WTC11 (cell line): ENCODE results near the gene POLE2. TPM values are rescaled to one million over a fixed set of nuclear protein-coding genes. Genes with fewer than 3 reads are reported as not detected.

Experiments used
- ATF1 ChIP-seq: sonication (generic); formaldehyde crosslinking; IDR thresholded peaks from 2 replicates; pipeline ENCODE4 v1.8.1; 2023; ENCODE audit warnings: mild to moderate bottlenecking, moderate library complexity, missing genetic modification reagents
- ATF2 ChIP-seq: sonication (generic); formaldehyde crosslinking; IDR thresholded peaks from 2 replicates; pipeline ENCODE4 v1.8.1; 2022; ENCODE audit warnings: low read depth, missing genetic modification reagents, borderline replicate concordance
- ATF3 ChIP-seq: sonication (generic); formaldehyde crosslinking; conservative IDR thresholded peaks from 2 replicates; pipeline ENCODE4 v1.8.1; 2022; ENCODE audit warnings: mild to moderate bottlenecking, missing genetic modification reagents
- CDX4 ChIP-seq: fragments of 250-450 bp; sonication (Bioruptor Pico); IDR thresholded peaks from 2 replicates; pipeline ENCODE4 v1.9.0; 2021; ENCODE audit warnings: moderate library complexity, mild to moderate bottlenecking, inconsistent platforms, borderline replicate concordance
- CREB1 ChIP-seq: sonication (generic); formaldehyde crosslinking; IDR thresholded peaks from 2 replicates; pipeline ENCODE4 v1.8.0; 2023; ENCODE audit warnings: mild to moderate bottlenecking, missing genetic modification reagents
- ELF4 ChIP-seq: sonication (generic); formaldehyde crosslinking; IDR thresholded peaks from 2 replicates; pipeline ENCODE4 v1.8.1; 2022; ENCODE audit warnings: low read depth, mild to moderate bottlenecking, moderate library complexity, missing genetic modification reagents
- EMX1 ChIP-seq: fragments of 250-450 bp; sonication (Bioruptor Pico); IDR thresholded peaks from 2 replicates; pipeline ENCODE4 v1.8.0; 2021; ENCODE audit warnings: mild to moderate bottlenecking
- ESRRA ChIP-seq: sonication (generic); formaldehyde crosslinking; IDR thresholded peaks from 2 replicates; pipeline ENCODE4 v1.8.1; 2022; ENCODE audit warnings: mild to moderate bottlenecking, missing genetic modification reagents, borderline replicate concordance
- FOXJ3 ChIP-seq: sonication (generic); formaldehyde crosslinking; IDR thresholded peaks from 2 replicates; pipeline ENCODE4 v1.9.0; 2021; ENCODE audit warnings: missing genetic modification reagents, mild to moderate bottlenecking, borderline replicate concordance
- JUN ChIP-seq: sonication (generic); formaldehyde crosslinking; IDR thresholded peaks from 2 replicates; pipeline ENCODE4 v1.8.0; 2023; ENCODE audit warnings: mild to moderate bottlenecking, missing genetic modification reagents
- MAX ChIP-seq: sonication (generic); formaldehyde crosslinking; IDR thresholded peaks from 2 replicates; pipeline ENCODE4 v1.8.0; 2022; ENCODE audit warnings: mild to moderate bottlenecking, missing genetic modification reagents
- MXD4 ChIP-seq: fragments of 250-450 bp; sonication (Bioruptor Pico); IDR thresholded peaks from 2 replicates; pipeline ENCODE4 v1.8.0; 2021; ENCODE audit warnings: mild to moderate bottlenecking, moderate library complexity, borderline replicate concordance
- NR3C1 ChIP-seq: sonication (generic); formaldehyde crosslinking; conservative IDR thresholded peaks from 2 replicates; pipeline ENCODE4 v1.8.1; 2023; ENCODE audit warnings: low read depth, mild to moderate bottlenecking, missing genetic modification reagents
- PREB ChIP-seq: sonication (generic); formaldehyde crosslinking; IDR thresholded peaks from 2 replicates; pipeline ENCODE4 v1.8.1; 2022; ENCODE audit warnings: mild to moderate bottlenecking, missing genetic modification reagents, moderate library complexity, borderline replicate concordance
- TCF7 ChIP-seq: sonication (generic); formaldehyde crosslinking; IDR thresholded peaks from 2 replicates; pipeline ENCODE4 v1.8.0; 2022; ENCODE audit warnings: mild to moderate bottlenecking, low read depth, missing genetic modification reagents, moderate library complexity
- ZBTB43 ChIP-seq: sonication (generic); formaldehyde crosslinking; IDR thresholded peaks from 2 replicates; pipeline ENCODE4 v1.8.1; 2023; ENCODE audit warnings: mild to moderate bottlenecking, missing genetic modification reagents
- ZNF317 ChIP-seq: sonication (generic); formaldehyde crosslinking; IDR thresholded peaks from 2 replicates; pipeline ENCODE4 v1.8.1; 2023; ENCODE audit warnings: low read depth, mild to moderate bottlenecking, moderate library complexity, missing genetic modification reagents, borderline replicate concordance
- ZNF416 ChIP-seq: fragments of 250-450 bp; sonication (Bioruptor Pico); IDR thresholded peaks from 2 replicates; pipeline ENCODE4 v1.9.0; 2021; ENCODE audit warnings: mild to moderate bottlenecking, inconsistent platforms
- total RNA-seq: library from RNA; stranded (reverse); gene quantifications from 3 replicates; pipeline ENCODE4 v1.2.3, GENCODE V29; 2021
- TF ChIP-seq, protein P1 (sequence below): sonication (generic); formaldehyde crosslinking; IDR thresholded peaks from 2 replicates; pipeline ENCODE4 v1.8.1; 2022; ENCODE audit warnings: mild to moderate bottlenecking, moderate library complexity, missing genetic modification reagents
- TF ChIP-seq, protein P2 (sequence below): fragments of 250-450 bp; sonication (Bioruptor Pico); IDR thresholded peaks from 2 replicates; pipeline ENCODE4 v1.8.0; 2021; ENCODE audit warnings: mild to moderate bottlenecking
- TF ChIP-seq, protein P3 (sequence below): sonication (generic); formaldehyde crosslinking; IDR thresholded peaks from 2 replicates; pipeline ENCODE4 v1.8.1; 2022; ENCODE audit warnings: missing genetic modification reagents, borderline replicate concordance
- TF ChIP-seq, protein P4 (sequence below): sonication (generic); formaldehyde crosslinking; IDR thresholded peaks from 2 replicates; pipeline ENCODE4 v1.8.1; 2023; ENCODE audit warnings: mild to moderate bottlenecking, missing genetic modification reagents, borderline replicate concordance

POLE2 gene
- total RNA-seq, 1 experiment from 2014 or later: 24.6 TPM

DNA sequence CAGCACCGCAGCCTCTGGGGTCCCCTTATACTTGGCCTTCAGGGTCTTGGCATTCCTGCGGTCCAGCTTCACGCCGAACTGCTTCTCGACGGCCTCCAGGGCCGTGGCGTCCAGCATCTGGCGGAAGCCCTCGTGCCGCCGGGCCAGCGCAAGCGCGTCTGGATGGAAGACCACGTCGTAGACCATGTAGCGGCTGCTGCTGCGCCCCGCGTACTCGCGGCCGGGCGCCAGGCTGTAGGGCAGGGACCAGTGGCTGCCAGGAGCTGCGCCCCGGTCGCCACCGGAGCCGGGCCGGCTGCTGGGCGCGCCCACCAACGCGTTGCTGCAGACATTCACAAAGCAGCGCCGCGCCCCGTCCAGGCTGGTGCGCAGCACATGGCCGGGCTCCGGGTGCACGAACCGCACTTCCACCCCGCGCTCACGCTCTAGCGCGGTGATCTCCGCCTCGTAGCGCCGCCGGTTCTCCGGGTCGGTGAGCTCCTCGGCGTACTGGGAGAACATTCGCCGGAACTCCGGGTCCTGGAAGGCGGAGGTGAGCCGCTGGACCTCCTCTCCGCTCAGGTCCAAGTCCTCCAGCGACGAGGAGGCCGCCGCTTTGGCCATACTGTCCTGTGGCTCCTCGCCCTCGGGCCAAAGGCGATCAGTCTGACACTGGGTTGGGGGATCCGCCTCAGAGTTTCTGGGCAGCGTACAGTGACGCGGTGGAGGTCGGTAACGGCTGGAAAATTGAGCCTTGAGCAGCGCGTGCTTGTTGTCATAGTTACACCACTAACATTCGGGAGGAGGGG, 53.3 kb downstream of the POLE2 start, which contains the start of gene DNAAF2 (continued):
- TF ChIP-seq ATF2 (CRISPR knock-in tag) (0 out of 2 replicates have a peak, but pooled peaks have one; percentile 26), MAX (CRISPR knock-in tag) (peak; percentile 42), ATF3 (CRISPR knock-in tag) (no peak), EMX1 (CRISPR knock-in tag) (peak; percentile 65; the same call in 1 of the 2 replicates), CDX4 (CRISPR knock-in tag) (no peak), ESRRA (CRISPR knock-in tag) (0 out of 2 replicates have a peak, but pooled peaks have one; percentile 17), ATF1 (CRISPR knock-in tag) (peak; percentile 78; the same call in 1 of the 2 replicates), CREB1 (CRISPR knock-in tag) (no peak), MXD4 (CRISPR knock-in tag) (no peak), TCF7 (CRISPR knock-in tag) (peak; percentile 41; the same call in 1 of the 2 replicates), ELF4 (CRISPR knock-in tag) (no peak), ZNF416 (CRISPR knock-in tag) (no peak; the same call in 1 of the 2 replicates), NR3C1 (CRISPR knock-in tag) (no peak), PREB (CRISPR knock-in tag) (0 out of 2 replicates have a peak, but pooled peaks have one; percentile 30), FOXJ3 (CRISPR knock-in tag) (no peak), ZBTB43 (CRISPR knock-in tag) (peak; percentile 45; the same call in 1 of the 2 replicates), ZNF317 (no peak), JUN (peak; percentile 36; the same call in 1 of the 2 replicates)
- TF ChIP-seq, protein P1, sequence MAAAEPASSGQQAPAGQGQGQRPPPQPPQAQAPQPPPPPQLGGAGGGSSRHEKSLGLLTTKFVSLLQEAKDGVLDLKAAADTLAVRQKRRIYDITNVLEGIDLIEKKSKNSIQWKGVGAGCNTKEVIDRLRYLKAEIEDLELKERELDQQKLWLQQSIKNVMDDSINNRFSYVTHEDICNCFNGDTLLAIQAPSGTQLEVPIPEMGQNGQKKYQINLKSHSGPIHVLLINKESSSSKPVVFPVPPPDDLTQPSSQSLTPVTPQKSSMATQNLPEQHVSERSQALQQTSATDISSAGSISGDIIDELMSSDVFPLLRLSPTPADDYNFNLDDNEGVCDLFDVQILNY (CRISPR knock-in tag): 0 out of 2 replicates have a peak, but pooled peaks have one; percentile 25
- TF ChIP-seq, protein P2, sequence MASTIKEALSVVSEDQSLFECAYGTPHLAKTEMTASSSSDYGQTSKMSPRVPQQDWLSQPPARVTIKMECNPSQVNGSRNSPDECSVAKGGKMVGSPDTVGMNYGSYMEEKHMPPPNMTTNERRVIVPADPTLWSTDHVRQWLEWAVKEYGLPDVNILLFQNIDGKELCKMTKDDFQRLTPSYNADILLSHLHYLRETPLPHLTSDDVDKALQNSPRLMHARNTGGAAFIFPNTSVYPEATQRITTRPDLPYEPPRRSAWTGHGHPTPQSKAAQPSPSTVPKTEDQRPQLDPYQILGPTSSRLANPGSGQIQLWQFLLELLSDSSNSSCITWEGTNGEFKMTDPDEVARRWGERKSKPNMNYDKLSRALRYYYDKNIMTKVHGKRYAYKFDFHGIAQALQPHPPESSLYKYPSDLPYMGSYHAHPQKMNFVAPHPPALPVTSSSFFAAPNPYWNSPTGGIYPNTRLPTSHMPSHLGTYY (CRISPR knock-in tag): no peak
- TF ChIP-seq, protein P3, sequence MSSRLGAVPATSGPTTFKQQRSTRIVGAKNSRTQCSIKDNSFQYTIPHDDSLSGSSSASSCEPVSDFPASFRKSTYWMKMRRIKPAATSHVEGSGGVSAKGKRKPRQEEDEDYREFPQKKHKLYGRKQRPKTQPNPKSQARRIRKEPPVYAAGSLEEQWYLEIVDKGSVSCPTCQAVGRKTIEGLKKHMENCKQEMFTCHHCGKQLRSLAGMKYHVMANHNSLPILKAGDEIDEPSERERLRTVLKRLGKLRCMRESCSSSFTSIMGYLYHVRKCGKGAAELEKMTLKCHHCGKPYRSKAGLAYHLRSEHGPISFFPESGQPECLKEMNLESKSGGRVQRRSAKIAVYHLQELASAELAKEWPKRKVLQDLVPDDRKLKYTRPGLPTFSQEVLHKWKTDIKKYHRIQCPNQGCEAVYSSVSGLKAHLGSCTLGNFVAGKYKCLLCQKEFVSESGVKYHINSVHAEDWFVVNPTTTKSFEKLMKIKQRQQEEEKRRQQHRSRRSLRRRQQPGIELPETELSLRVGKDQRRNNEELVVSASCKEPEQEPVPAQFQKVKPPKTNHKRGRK (CRISPR knock-in tag): no peak
- TF ChIP-seq, protein P4, sequence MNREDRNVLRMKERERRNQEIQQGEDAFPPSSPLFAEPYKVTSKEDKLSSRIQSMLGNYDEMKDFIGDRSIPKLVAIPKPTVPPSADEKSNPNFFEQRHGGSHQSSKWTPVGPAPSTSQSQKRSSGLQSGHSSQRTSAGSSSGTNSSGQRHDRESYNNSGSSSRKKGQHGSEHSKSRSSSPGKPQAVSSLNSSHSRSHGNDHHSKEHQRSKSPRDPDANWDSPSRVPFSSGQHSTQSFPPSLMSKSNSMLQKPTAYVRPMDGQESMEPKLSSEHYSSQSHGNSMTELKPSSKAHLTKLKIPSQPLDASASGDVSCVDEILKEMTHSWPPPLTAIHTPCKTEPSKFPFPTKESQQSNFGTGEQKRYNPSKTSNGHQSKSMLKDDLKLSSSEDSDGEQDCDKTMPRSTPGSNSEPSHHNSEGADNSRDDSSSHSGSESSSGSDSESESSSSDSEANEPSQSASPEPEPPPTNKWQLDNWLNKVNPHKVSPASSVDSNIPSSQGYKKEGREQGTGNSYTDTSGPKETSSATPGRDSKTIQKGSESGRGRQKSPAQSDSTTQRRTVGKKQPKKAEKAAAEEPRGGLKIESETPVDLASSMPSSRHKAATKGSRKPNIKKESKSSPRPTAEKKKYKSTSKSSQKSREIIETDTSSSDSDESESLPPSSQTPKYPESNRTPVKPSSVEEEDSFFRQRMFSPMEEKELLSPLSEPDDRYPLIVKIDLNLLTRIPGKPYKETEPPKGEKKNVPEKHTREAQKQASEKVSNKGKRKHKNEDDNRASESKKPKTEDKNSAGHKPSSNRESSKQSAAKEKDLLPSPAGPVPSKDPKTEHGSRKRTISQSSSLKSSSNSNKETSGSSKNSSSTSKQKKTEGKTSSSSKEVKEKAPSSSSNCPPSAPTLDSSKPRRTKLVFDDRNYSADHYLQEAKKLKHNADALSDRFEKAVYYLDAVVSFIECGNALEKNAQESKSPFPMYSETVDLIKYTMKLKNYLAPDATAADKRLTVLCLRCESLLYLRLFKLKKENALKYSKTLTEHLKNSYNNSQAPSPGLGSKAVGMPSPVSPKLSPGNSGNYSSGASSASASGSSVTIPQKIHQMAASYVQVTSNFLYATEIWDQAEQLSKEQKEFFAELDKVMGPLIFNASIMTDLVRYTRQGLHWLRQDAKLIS (CRISPR knock-in tag): no peak
